ENCODE results near the gene SOS1.
"Not testable (repeated sequence)": the region's sequence is repeated elsewhere in the genome, so short reads cannot be mapped to it uniquely, and the experiment has no call there.

The SOS1 gene

GRCh38 chr2:39120771-39121522 is at the start of gene SOS1:
SOS1 (minus strand) TSS chr2:39121051; CDS start chr2:39120422, 629 bp downstream.
- peak; percentile 89 for DNase-seq

GRCh38 chr2:39164089-39164488 is 43.2 kb upstream of the SOS1 start:
- no peak for DNase-seq

- no peak for DNase-seq
Measured at GRCh38 chr2:39160982-39161381, 40.1 kb upstream of the SOS1 start.

- no peak for DNase-seq
Measured at GRCh38 chr2:39159283-39159682, 38.4 kb upstream of the SOS1 start.

- DNase-seq = no peak
Measured at GRCh38 chr2:39158351-39158750, 37.5 kb upstream of the SOS1 start.

- DNase-seq = no peak
Measured at GRCh38 chr2:39156846-39157245, 36.0 kb upstream of the SOS1 start.

- DNase-seq = no peak
Measured at GRCh38 chr2:39156107-39156506, 35.3 kb upstream of the SOS1 start.

GRCh38 chr2:39155573-39155972 is 34.7 kb upstream of the SOS1 start:
- not testable (repeated sequence) for DNase-seq

- DNase-seq = no peak
Measured at GRCh38 chr2:39154944-39155343, 34.1 kb upstream of the SOS1 start.

- DNase-seq = no peak
Measured at GRCh38 chr2:39153312-39153711, 32.5 kb upstream of the SOS1 start.

GRCh38 chr2:39152504-39152903 is 31.7 kb upstream of the SOS1 start:
- no peak for DNase-seq

GRCh38 chr2:39150890-39151497 is 30.1 kb upstream of the SOS1 start:
- peak; percentile 58 for DNase-seq

GRCh38 chr2:39150102-39150562 is 29.3 kb upstream of the SOS1 start:
- no peak for DNase-seq

- DNase-seq = no peak
Measured at GRCh38 chr2:39146630-39147029, 25.8 kb upstream of the SOS1 start.

GRCh38 chr2:39145906-39146421 is 25.1 kb upstream of the SOS1 start:
- no peak for DNase-seq

- no peak for DNase-seq
Measured at GRCh38 chr2:39144416-39144815, 23.6 kb upstream of the SOS1 start.

GRCh38 chr2:39142904-39143605 is 22.2 kb upstream of the SOS1 start:
- no peak for DNase-seq

GRCh38 chr2:39141334-39142271 is 20.8 kb upstream of the SOS1 start:
- DNase-seq = no peak

GRCh38 chr2:39140948-39141333 is 20.1 kb upstream of the SOS1 start:
- DNase-seq = not testable (repeated sequence)

- no peak for DNase-seq
Measured at GRCh38 chr2:39140322-39140847, 19.5 kb upstream of the SOS1 start.

GRCh38 chr2:39139511-39140237 is 18.8 kb upstream of the SOS1 start:
- DNase-seq = no peak

GRCh38 chr2:39138837-39139211 is 18.0 kb upstream of the SOS1 start:
- DNase-seq = no peak

Data from NCI-H2029 (cell line).